Inferior parietal cortex (tissue), 1 donor: ENCODE results near the gene MTOR.
"Not testable (repeated sequence)": the region's sequence is repeated elsewhere in the genome, so short reads cannot be mapped to it uniquely, and the experiment has no call there.

Experiments used
- DNase-seq: peaks from one replicate; pipeline ENCODE4 v3.0.0-alpha.2; 2016; ENCODE audit errors: extremely low spot score

MTOR gene

GRCh38 chr1:11109047-11109760, 153.1 kb downstream of the MTOR start:
- peak; percentile 20 for DNase-seq

DNA sequence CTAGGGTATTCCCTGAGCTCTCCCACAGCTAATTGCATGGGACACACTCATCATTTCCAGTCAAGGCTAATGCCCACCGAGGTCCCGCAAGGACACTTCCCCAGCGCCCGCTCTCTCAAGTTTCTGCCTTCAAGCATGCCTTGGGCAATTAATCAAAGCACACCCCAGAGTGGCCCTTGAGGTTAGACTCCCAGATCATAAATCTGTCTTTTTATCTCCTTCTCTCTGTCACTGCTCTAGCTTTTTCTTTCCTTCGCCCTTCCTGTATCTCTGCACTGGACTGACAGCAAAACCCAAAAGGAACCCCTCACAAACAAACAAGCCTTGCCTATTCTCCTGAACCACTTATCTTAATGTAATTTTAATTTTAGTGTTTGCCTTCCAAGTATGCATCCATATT, 154.8 kb downstream of the MTOR start:
- DNase-seq, result no peak

GRCh38 chr1:11105586-11105985, 156.8 kb downstream of the MTOR start:
- DNase-seq, result no peak

- no peak for DNase-seq
These were observed 161.0 kb downstream of the MTOR start for GRCh38 chr1:11101347-11101746.

- DNase-seq, result not testable (repeated sequence)
These were observed 161.5 kb downstream of the MTOR start for GRCh38 chr1:11100806-11101205.

DNA sequence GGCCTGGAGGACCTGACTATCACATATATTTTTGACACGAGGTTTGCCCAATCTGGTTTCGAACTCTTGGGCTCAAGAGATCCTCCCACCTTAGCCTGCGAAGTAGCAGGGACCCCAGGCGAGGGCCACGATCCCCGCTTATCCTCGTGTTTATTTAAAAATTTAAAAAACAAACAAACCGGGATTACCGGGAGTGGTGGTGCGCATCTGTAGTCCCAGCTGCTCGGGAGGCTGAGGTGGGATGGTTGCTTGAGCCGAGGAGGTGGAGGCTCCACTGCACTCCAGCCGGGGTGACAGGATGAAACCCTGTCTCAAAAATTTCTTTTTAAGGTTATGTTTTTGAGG, 162.2 kb downstream of the MTOR start:
- no peak for DNase-seq

GRCh38 chr1:11099310-11100148, 162.8 kb downstream of the MTOR start, which contains the start of gene EXOSC10:
Gene EXOSC10 (minus strand): TSS chr1:11099869. CDS start chr1:11099831, 38 bp downstream.
- DNase-seq, result peak; percentile 96

- no peak for DNase-seq
These were observed 163.4 kb downstream of the MTOR start for GRCh38 chr1:11098931-11099309.

DNA sequence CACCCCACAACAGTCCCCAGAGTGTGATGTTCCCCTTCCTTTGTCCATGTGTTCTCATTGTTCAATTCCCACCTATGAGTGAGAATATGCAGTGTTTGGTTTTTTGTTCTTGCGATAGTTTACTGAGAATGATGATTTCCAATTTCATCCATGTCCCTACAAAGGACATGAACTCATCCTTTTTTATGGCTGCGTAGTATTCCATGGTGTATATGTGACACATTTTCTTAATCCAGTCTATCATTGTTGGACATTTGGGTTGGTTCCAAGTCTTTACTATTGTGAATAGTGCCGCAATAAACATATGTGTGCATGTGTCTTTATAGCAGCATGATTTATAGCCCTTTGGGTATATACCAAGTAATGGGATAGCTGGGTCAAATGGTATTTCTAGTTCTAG, 178.6 kb downstream of the MTOR start:
- DNase-seq, result not testable (repeated sequence)

DNA sequence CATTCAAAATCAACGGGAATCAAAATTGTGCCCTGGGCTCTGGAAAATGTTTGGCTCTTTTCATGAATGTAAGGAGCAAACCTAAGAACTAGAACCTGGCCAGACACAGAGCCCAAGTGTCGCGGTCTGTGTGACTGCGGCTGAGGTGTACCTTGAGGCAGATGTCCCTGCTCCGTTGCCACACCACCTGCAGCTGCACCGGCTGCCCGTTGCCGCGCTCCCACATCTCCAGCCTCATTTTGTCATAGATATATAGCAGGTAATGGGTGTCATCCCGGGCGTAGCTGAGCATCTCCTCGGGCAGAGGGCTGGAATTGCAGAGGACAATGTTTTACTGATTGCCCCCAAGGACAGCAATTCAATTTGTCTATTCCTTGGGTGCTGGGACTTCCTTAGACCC, 181.4 kb downstream of the MTOR start:
- no peak for DNase-seq

GRCh38 chr1:11078631-11079030, 183.7 kb downstream of the MTOR start:
- no peak for DNase-seq

DNA sequence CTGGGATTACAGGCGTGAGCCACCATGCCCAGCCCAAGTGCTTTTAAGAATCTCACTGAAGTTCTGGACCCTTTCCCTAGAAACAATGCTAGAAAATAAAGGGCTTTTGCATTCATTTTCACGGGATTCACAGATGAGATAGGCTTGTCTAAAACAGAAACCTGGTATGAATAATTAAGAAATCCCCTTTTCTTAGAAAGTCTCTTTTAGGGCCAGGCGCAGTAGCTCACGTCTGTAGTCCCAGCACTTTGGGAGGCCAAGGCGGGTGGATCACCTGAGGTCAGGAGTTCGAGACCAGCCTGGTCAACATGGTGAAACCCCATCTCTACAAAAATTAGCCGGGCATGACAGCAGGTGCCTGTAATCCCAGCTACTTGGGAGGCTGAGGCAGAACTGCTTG, 189.0 kb downstream of the MTOR start:
- DNase-seq, result not testable (repeated sequence)

DNA sequence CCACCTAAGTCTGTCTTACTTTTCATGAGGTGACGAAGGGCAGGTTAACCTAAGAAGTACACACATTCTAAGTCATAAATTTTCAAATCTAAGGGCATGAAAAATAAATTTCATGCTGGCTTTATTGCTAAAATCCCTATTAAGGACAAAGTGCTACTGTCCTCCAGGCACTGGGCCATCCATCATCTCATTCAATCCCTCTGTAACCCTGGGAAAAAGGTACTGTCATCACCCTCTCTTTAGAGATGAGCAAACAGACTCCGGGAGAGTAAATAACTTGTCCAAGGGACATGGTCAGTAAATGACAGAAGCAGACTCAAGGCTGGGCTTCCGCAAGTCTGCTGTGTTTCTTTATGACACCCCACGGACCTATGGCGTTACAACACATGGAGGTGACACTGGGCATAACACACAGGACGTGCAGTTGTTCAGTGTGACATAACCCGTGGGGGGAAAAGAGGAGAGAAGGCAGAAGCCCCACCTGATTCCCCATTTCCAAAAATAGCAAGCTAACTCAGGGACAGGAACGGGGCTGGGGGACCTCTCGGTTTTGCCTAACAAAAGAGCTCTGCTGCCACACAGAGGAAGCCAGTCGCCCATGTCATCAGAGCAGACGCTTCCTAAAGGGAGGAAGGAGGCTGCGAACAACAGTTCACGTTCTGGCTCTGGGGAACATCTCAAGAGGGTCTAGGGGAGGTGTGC, 190.0 kb downstream of the MTOR start:
- DNase-seq, result no peak

GRCh38 chr1:11071463-11072215, 190.7 kb downstream of the MTOR start:
- no peak for DNase-seq

DNA sequence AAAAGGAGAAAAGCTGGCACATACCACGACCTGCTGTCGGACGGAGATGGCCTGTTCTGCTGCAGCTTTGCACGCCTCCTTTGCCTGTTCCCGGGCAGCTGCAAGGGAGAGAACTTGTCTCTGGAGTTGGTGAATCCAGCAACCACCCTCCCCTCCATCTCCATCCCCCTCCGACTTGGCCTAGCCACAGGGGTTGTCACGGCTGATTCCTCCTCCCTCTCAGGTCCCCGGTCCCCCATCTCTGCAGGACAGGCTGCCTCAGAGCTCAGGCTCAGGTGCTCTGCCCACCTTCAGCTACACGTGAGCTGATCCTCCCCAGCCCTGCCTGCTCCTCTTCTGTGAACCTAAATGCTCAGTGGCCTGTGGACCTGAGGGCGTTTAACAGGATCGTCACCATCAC, 191.5 kb downstream of the MTOR start:
- no peak for DNase-seq

DNA sequence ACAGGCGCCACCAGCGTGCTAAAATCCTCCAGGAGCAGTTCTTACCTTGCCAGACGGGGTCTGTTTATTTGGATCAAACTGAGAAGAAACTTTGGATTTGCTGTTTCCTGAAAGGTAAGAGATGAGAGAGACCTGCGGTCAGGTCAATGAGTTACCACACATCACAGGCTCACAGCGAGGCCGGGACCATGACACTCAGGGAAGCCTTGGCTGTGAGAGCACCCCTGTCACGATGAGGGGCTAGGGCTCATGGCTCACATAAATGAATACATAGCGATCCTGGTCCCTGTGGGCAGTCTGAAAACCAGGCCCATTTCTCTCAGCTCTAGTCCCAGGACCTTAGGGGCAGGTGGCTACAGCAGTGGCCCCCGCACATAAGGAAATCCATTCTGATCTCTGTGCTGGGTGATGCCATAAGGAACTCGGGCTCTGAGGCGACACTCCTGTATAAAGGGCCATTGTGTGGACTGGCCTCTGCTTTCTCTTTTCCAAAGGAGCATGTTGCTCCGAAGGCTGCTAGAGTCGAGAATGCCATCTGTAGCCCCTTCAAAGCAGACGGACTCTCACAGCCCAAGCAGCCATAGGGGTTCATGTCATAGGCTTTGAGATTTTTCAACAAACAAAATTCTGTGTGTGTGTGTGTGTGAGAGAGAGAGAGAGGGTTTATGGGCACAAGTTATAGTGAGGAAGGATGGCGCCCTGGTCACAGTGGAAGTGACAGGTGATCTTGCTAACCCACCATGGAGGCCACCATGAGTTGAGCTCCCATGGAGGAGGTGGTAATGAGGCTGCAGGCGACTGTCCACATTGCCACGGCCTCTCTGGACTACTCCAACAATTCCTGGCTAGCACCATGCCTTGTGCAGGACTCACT, 193.5 kb downstream of the MTOR start:
- no peak for DNase-seq

GRCh38 chr1:11067716-11068599, 194.4 kb downstream of the MTOR start:
- no peak for DNase-seq

GRCh38 chr1:11065796-11066195, 196.6 kb downstream of the MTOR start:
- DNase-seq, result no peak

GRCh38 chr1:11064942-11065341, 197.4 kb downstream of the MTOR start:
- no peak for DNase-seq
